Mesenchymal stem cell (in vitro differentiated cells and primary cell): ENCODE measurements around the gene FNDC3B.

Experiments
- DNase-seq: peaks from one replicate; pipeline ENCODE4 v3.0.0-alpha.2; 2013
- H2AFZ ChIP-seq: one replicate; pipeline ENCODE4 v1.6.1; 2013; ENCODE audit warnings: low read depth, mild to moderate bottlenecking, control low read depth, inconsistent platforms, low read length, moderate library complexity
- H2AK5ac ChIP-seq: 2 replicates; pipeline ENCODE4 v1.6.1; 2013; ENCODE audit warnings: low read length, moderate library complexity, mild to moderate bottlenecking, inconsistent platforms; ENCODE audit not compliant: severe bottlenecking
- H2BK120ac ChIP-seq: one replicate; pipeline ENCODE4 v1.6.1; 2013; ENCODE audit warnings: low read depth, mild to moderate bottlenecking, inconsistent platforms, low read length, moderate library complexity
- H2BK12ac ChIP-seq, 2 experiments: one replicate each; pipeline ENCODE4 v1.6.1; 2013; ENCODE audit warnings: inconsistent platforms in 2 of 2, low read length in 2 of 2, mild to moderate bottlenecking in 2 of 2, moderate library complexity in 2 of 2, control low read depth in 1 of 2
- H2BK15ac ChIP-seq: one replicate; pipeline ENCODE4 v1.6.1; 2013; ENCODE audit warnings: mild to moderate bottlenecking, low read depth, inconsistent platforms; ENCODE audit not compliant: poor library complexity, severe bottlenecking
- H2BK5ac ChIP-seq: 2 replicates; pipeline ENCODE4 v1.6.1; 2013; ENCODE audit warnings: low read depth, mild to moderate bottlenecking, low read length, control low read depth, inconsistent platforms; ENCODE audit not compliant: poor library complexity, severe bottlenecking
- H3K14ac ChIP-seq, 2 experiments: one replicate each; pipeline ENCODE4 v1.6.1; 2013; ENCODE audit warnings: inconsistent platforms in 2 of 2, low read length in 2 of 2, control low read depth in 1 of 2, mild to moderate bottlenecking in 1 of 2, moderate library complexity in 1 of 2
- H3K18ac ChIP-seq, 2 experiments: one replicate each; pipeline ENCODE4 v1.6.1; 2013; ENCODE audit warnings: inconsistent platforms in 2 of 2, low read length in 2 of 2, control low read depth in 1 of 2, low read depth in 1 of 2, mild to moderate bottlenecking in 1 of 2
- H3K23ac ChIP-seq, 2 experiments: one replicate each; pipeline ENCODE4 v1.6.1; 2013; ENCODE audit warnings: inconsistent platforms in 2 of 2, low read length in 2 of 2, mild to moderate bottlenecking in 2 of 2, moderate library complexity in 2 of 2, control low read depth in 1 of 2
- H3K27ac ChIP-seq: 2 replicates; pipeline ENCODE4 v1.5.1; 2013; ENCODE audit warnings: mild to moderate bottlenecking, moderate library complexity, low read length, control low read depth, inconsistent platforms; ENCODE audit not compliant: poor library complexity, severe bottlenecking
- H3K27me3 ChIP-seq, 2 experiments: 2 replicates each; pipeline versions ENCODE4 v1.6.1 to v1.7.0; 2013; ENCODE audit warnings: low read length in 2 of 2, mild to moderate bottlenecking in 2 of 2, moderate library complexity in 2 of 2, control low read depth in 1 of 2, inconsistent platforms in 1 of 2; ENCODE audit not compliant: control insufficient read depth in 1 of 2, insufficient read depth in 1 of 2
- H3K36me3 ChIP-seq, 2 experiments: 2 replicates each; pipeline versions ENCODE4 v1.6.1 to v1.7.0; 2013; ENCODE audit warnings: low read length in 2 of 2, control low read depth in 1 of 2, inconsistent platforms in 1 of 2, low read depth in 1 of 2, mild to moderate bottlenecking in 1 of 2; ENCODE audit not compliant: insufficient read depth in 2 of 2, control insufficient read depth in 1 of 2
- H3K4ac ChIP-seq, 2 experiments: one replicate each; pipeline ENCODE4 v1.6.1; 2013; ENCODE audit warnings: inconsistent platforms in 2 of 2, low read length in 2 of 2, mild to moderate bottlenecking in 2 of 2, moderate library complexity in 2 of 2, control low read depth in 1 of 2, low read depth in 1 of 2
- H3K4me1 ChIP-seq: 2 replicates; pipeline ENCODE4 v1.6.1; 2013; ENCODE audit warnings: low read depth, low read length, control low read depth; ENCODE audit not compliant: control insufficient read depth, insufficient read depth
- H3K4me2 ChIP-seq: 2 replicates; pipeline ENCODE4 v1.6.1; 2013; ENCODE audit warnings: low read length, mild to moderate bottlenecking, inconsistent platforms; ENCODE audit not compliant: poor library complexity, severe bottlenecking
- H3K4me3 ChIP-seq, 2 experiments: 2 replicates each; pipeline versions ENCODE4 v1.5.1 to v1.7.0; 2013; ENCODE audit warnings: low read length in 2 of 2, mild to moderate bottlenecking in 2 of 2, control low read depth in 1 of 2, low read depth in 1 of 2; ENCODE audit not compliant: insufficient read depth in 1 of 2
- H3K79me1 ChIP-seq: replicated peaks from 2 replicates; pipeline ENCODE4 v1.6.1; 2013; ENCODE audit warnings: mild to moderate bottlenecking, control low read depth, low read length, inconsistent platforms; ENCODE audit not compliant: poor library complexity, severe bottlenecking
- H3K9ac ChIP-seq: 2 replicates; pipeline ENCODE4 v1.7.0; 2013; ENCODE audit warnings: mild to moderate bottlenecking, low read length, moderate library complexity
- H3K9me3 ChIP-seq: 2 replicates; pipeline ENCODE4 v1.7.0; 2013; ENCODE audit warnings: mild to moderate bottlenecking, low read length; ENCODE audit not compliant: control insufficient read depth
- H4K8ac ChIP-seq: one replicate; pipeline ENCODE4 v1.6.1; 2013; ENCODE audit warnings: inconsistent platforms, mild to moderate bottlenecking, low read length, moderate library complexity
- H4K91ac ChIP-seq: one replicate; pipeline ENCODE4 v1.6.1; 2013; ENCODE audit warnings: mild to moderate bottlenecking, low read length, inconsistent platforms
- WGBS: methylation state at CpG from one replicate; pipeline ENCODE4 v1.1.7; 2013; ENCODE audit warnings: mixed read lengths; 5-methylcytosine and 5-hydroxymethylcytosine counted together

FNDC3B gene

GRCh38 chr3:172232579-172233212, 193.3 kb downstream of the FNDC3B start:
- WGBS = no CpG with 5 or more reads among the region's 3 CpGs

GRCh38 chr3:172233474-172234277, 194.3 kb downstream of the FNDC3B start:
- no peak overlapping the region for H4K8ac ChIP-seq
- 93% methylated on average over 8 of the region's 8 CpGs for WGBS
- no peaks in the 10 kb centered on the region for H3K9me3 ChIP-seq

More at GRCh38 chr3:172232579-172233212, 193.3 kb downstream of the FNDC3B start:
- H3K9ac ChIP-seq = no peak overlapping the region
- no peak overlapping the region for H2BK15ac ChIP-seq
- H2AK5ac ChIP-seq = no peak overlapping the region
- H4K8ac ChIP-seq = no peak overlapping the region
- no peak overlapping the region for H3K4ac ChIP-seq
- no peak overlapping the region for H3K14ac ChIP-seq
- H3K18ac ChIP-seq = no peak overlapping the region
- peaks cover 4% of the 10 kb centered on the region for H3K4me1 ChIP-seq
- H3K23ac ChIP-seq = no peak overlapping the region
- H3K27me3 ChIP-seq = no peaks in the 10 kb centered on the region
- H3K27ac ChIP-seq = no peak overlapping the region
- H2BK5ac ChIP-seq = no peak overlapping the region
- H3K9me3 ChIP-seq = no peaks in the 10 kb centered on the region
- no peak overlapping the region for H3K4me3 ChIP-seq
- no peak overlapping the region for H4K91ac ChIP-seq
- no peak overlapping the region for H2BK12ac ChIP-seq
- no peak overlapping the region for H2BK120ac ChIP-seq
- peaks cover 24% of the 10 kb centered on the region for H3K79me1 ChIP-seq
- no peak overlapping the region for H2AFZ ChIP-seq
- peaks cover 6 to 71% of the 10 kb centered on the region in 2 experiments for H3K36me3 ChIP-seq
- H3K4me2 ChIP-seq = no peak overlapping the region
- no peak for DNase-seq

GRCh38 chr3:172235698-172236097, 196.3 kb downstream of the FNDC3B start:
- no peak overlapping the region for H3K23ac ChIP-seq
- H3K9me3 ChIP-seq = no peaks in the 10 kb centered on the region
- no peak overlapping the region for H3K18ac ChIP-seq
- no peak overlapping the region for H3K4me3 ChIP-seq
- peaks cover 6 to 57% of the 10 kb centered on the region in 2 experiments for H3K36me3 ChIP-seq
- no peak overlapping the region for H2BK15ac ChIP-seq
- no peak overlapping the region for H3K9ac ChIP-seq
- no peak overlapping the region for H3K4me2 ChIP-seq
- H3K14ac ChIP-seq = no peak overlapping the region
- peaks cover 6% of the 10 kb centered on the region for H3K4me1 ChIP-seq
- H3K4ac ChIP-seq = no peak overlapping the region
- H2BK5ac ChIP-seq = no peak overlapping the region
- no peak overlapping the region for H2AFZ ChIP-seq
- H4K91ac ChIP-seq = no peak overlapping the region
- no peak overlapping the region for H2AK5ac ChIP-seq
- no peak overlapping the region for H4K8ac ChIP-seq
- peaks cover 30% of the 10 kb centered on the region for H3K79me1 ChIP-seq
- H2BK12ac ChIP-seq = no peak overlapping the region
- DNase-seq = no peak
- no peak overlapping the region for H2BK120ac ChIP-seq
- H3K27ac ChIP-seq = no peak overlapping the region
- H3K27me3 ChIP-seq = no peaks in the 10 kb centered on the region

More at GRCh38 chr3:172233474-172234277, 194.3 kb downstream of the FNDC3B start:
- Histone ChIP-seq H3K36me3 (peaks cover 6 to 63% of the 10 kb centered on the region in 2 experiments), H2BK12ac (no peak overlapping the region), H3K4me2 (no peak overlapping the region), H3K27ac (no peak overlapping the region), H2BK15ac (no peak overlapping the region), H2AFZ (no peak overlapping the region), H3K4me3 (no peak overlapping the region), H3K27me3 (no peaks in the 10 kb centered on the region), H4K91ac (no peak overlapping the region), H3K79me1 (peaks cover 24% of the 10 kb centered on the region), H3K9ac (no peak overlapping the region), H3K18ac (no peak overlapping the region), H2AK5ac (no peak overlapping the region), H3K23ac (no peak overlapping the region), H3K4ac (peak overlapping the region in 1 of 2 experiments; percentile 51), H2BK5ac (no peak overlapping the region), H3K4me1 (peaks cover 4% of the 10 kb centered on the region), H3K14ac (no peak overlapping the region), H2BK120ac (no peak overlapping the region)
- DNase-seq = no peak
